Esophagus squamous epithelium (tissue), 5 donors: Measurements from ENCODE around the gene SPEF2. TPM values are rescaled to one million over a fixed set of nuclear protein-coding genes. Genes with fewer than 3 reads are reported as not detected.

Experiments
- DNase-seq: peaks from one replicate; lab custom pipeline; 2025; lab: John Stamatoyannopoulos, UW
- H3K27ac ChIP-seq, 4 donors: fragments of 200-600 bp; sonication (generic); one replicate each; pipeline ENCODE4 v1.5.1; 2016 to 2019; ENCODE audit warnings: mild to moderate bottlenecking in 1 of 4
- H3K27me3 ChIP-seq, 4 donors: fragments of 200-600 bp; sonication (generic); 1 replicate in 3 of 4; 2 replicates in 1 of 4; pipeline versions ENCODE4 v1.5.1 to v1.6.0; 2017 to 2021; ENCODE audit warnings: antibody characterized with exemption in 1 of 4
- H3K36me3 ChIP-seq, 3 donors: fragments of 200-600 bp; sonication (generic); one replicate each; pipeline ENCODE4 v1.5.1; 2016 to 2019
- H3K4me1 ChIP-seq, 3 donors: fragments of 200-600 bp; sonication (generic); one replicate each; pipeline ENCODE4 v1.5.1; 2017 to 2019
- H3K4me3 ChIP-seq, 4 donors: fragments of 200-600 bp; sonication (generic); 1 replicate in 3 of 4; 2 replicates in 1 of 4; pipeline ENCODE4 v1.5.1; 2016 to 2019; ENCODE audit warnings: mild to moderate bottlenecking in 2 of 4, moderate library complexity in 1 of 4
- H3K9me3 ChIP-seq, 3 donors: fragments of 200-600 bp; sonication (generic); one replicate each; pipeline ENCODE4 v1.5.1; 2016 to 2019
- CTCF ChIP-seq, 6 experiments: fragments of 450-650 bp in 4 of 6; fragments of 200-600 bp in 2 of 6; sonication (generic) in 2 of 6; IDR thresholded peaks; one replicate each; pipeline ENCODE4 v1.5.1; 2016 to 2019; ENCODE audit warnings: antibody characterized with exemption in 6 of 6, mild to moderate bottlenecking in 4 of 6, moderate library complexity in 4 of 6
- POLR2A ChIP-seq, 4 donors: fragments of 450-650 bp; IDR thresholded peaks; one replicate each; pipeline ENCODE4 v1.6.1; 2017; ENCODE audit warnings: antibody characterized with exemption in 4 of 4, mild to moderate bottlenecking in 4 of 4, moderate library complexity in 3 of 4
- WGBS, 2 donors: methylation state at CpG; one replicate each; pipeline ENCODE4 v1.1.5; 2018; 5-methylcytosine and 5-hydroxymethylcytosine counted together
- intact Hi-C: fragments of 100-400 bp; cut with DNase I; formaldehyde crosslinking; loops from one replicate; pipeline ENCODE4 v1.15.0; 2022
- total RNA-seq, 4 donors: library from RNA; depleted of rRNA; stranded (reverse); fragments of >200 nt; gene quantifications; one replicate each; pipeline ENCODE4 v1.1.0, GENCODE V29; 2016
- donor health status: DM: yes; HTN: yes; CAD: no.

Gene SPEF2
- total RNA-seq, 4 donors from 2014 or later: 1.2 to 6.1 (median 3.0) TPM

GRCh38 chr5:35745660-35746059, 128.0 kb downstream of the SPEF2 start:
- Histone ChIP-seq H3K27ac (no peak overlapping the region), H3K4me3 (no peak overlapping the region), H3K4me1 (no peaks in the 10 kb centered on the region), H3K27me3 (no peaks in the 10 kb centered on the region), H3K36me3 (no peaks in the 10 kb centered on the region), H3K9me3 (no peaks in the 10 kb centered on the region)
- TF ChIP-seq POLR2A (IDR thresholded peaks at IDR 0.05) (no peak), CTCF (IDR thresholded peaks at IDR 0.05) (no peak)
- no peak for DNase-seq
- intact Hi-C loops: no loop called here
- WGBS, 2 donors: no CpG with 5 or more reads among the region's 3 CpGs

GRCh38 chr5:35752012-35752411, 134.3 kb downstream of the SPEF2 start:
- 81 to 83% methylated on average over 6 of the region's 6 CpGs for WGBS, 2 donors
- intact Hi-C loops: no loop called here

GRCh38 chr5:35753500-35753899, 135.8 kb downstream of the SPEF2 start:
- intact Hi-C loops: no loop called here
- DNase-seq: no peak
- H3K4me3 ChIP-seq: no peak overlapping the region
- no peak for TF ChIP-seq POLR2A (IDR thresholded peaks at IDR 0.05)
- no peaks in the 10 kb centered on the region for H3K27me3 ChIP-seq
- no peaks in the 10 kb centered on the region for H3K36me3 ChIP-seq
- H3K9me3 ChIP-seq: no peaks in the 10 kb centered on the region
- WGBS, 2 donors: 80 to 89% methylated on average over 5 of the region's 5 CpGs
- H3K4me1 ChIP-seq: no peaks in the 10 kb centered on the region
- H3K27ac ChIP-seq: no peak overlapping the region

More at GRCh38 chr5:35752012-35752411, 134.3 kb downstream of the SPEF2 start:
- no peak overlapping the region for H3K27ac ChIP-seq
- TF ChIP-seq CTCF (IDR thresholded peaks at IDR 0.05) (no peak), POLR2A (IDR thresholded peaks at IDR 0.05) (no peak)
- H3K36me3 ChIP-seq: no peaks in the 10 kb centered on the region
- H3K4me1 ChIP-seq: no peaks in the 10 kb centered on the region
- no peaks in the 10 kb centered on the region for H3K9me3 ChIP-seq
- DNase-seq: no peak
- H3K4me3 ChIP-seq: no peak overlapping the region
- no peaks in the 10 kb centered on the region for H3K27me3 ChIP-seq

- Histone ChIP-seq H3K4me3 (no peak overlapping the region), H3K27ac (no peak overlapping the region), H3K27me3 (no peaks in the 10 kb centered on the region), H3K36me3 (no peaks in the 10 kb centered on the region), H3K9me3 (no peaks in the 10 kb centered on the region), H3K4me1 (no peaks in the 10 kb centered on the region)
- intact Hi-C loops: no loop called here
- no peak for DNase-seq
- no peak for TF ChIP-seq CTCF (IDR thresholded peaks at IDR 0.05)
- 19 to 25% methylated on average over 1 of the region's 1 CpG for whole genome bisulfite sequencing, 2 donors
Observed at GRCh38 chr5:35754481-35754880, 136.8 kb downstream of the SPEF2 start.

GRCh38 chr5:35755966-35756365, 138.3 kb downstream of the SPEF2 start:
- H3K27me3 ChIP-seq: no peaks in the 10 kb centered on the region
- intact Hi-C loops: no loop called here
- no peak overlapping the region for H3K27ac ChIP-seq
- H3K4me1 ChIP-seq: no peaks in the 10 kb centered on the region
- H3K36me3 ChIP-seq: no peaks in the 10 kb centered on the region
- no peak overlapping the region for H3K4me3 ChIP-seq
- WGBS, 2 donors: 61 to 74% methylated on average over 5 of the region's 5 CpGs
- TF ChIP-seq POLR2A (IDR thresholded peaks at IDR 0.05) (no peak), CTCF (IDR thresholded peaks at IDR 0.05) (no peak)
- no peak for DNase-seq
- H3K9me3 ChIP-seq: no peaks in the 10 kb centered on the region

- intact Hi-C loops: no loop called here
- no peak overlapping the region for H3K27ac ChIP-seq
- no peaks in the 10 kb centered on the region for H3K27me3 ChIP-seq
- no peak overlapping the region for H3K4me3 ChIP-seq
- H3K4me1 ChIP-seq: no peaks in the 10 kb centered on the region
- H3K36me3 ChIP-seq: no peaks in the 10 kb centered on the region
- no peaks in the 10 kb centered on the region for H3K9me3 ChIP-seq
- no peak for TF ChIP-seq CTCF (IDR thresholded peaks at IDR 0.05)
- TF ChIP-seq POLR2A (IDR thresholded peaks at IDR 0.05): no peak
- DNase-seq: no peak
- 59 to 66% methylated on average over 5 of the region's 5 CpGs for WGBS, 2 donors
Observed at GRCh38 chr5:35758151-35758724, 140.6 kb downstream of the SPEF2 start.
